H9 (cell line): Measurements from ENCODE around the gene LAMA5. TPM values are rescaled to one million over a fixed set of nuclear protein-coding genes. Genes with fewer than 3 reads are reported as not detected.

Experiments
- DNase-seq: peaks from one replicate; pipeline ENCODE4 v3.0.0-alpha.2; 2017
- H2AFZ ChIP-seq: one replicate; pipeline ENCODE4 v1.6.1; 2013; ENCODE audit warnings: mild to moderate bottlenecking, low read length, control low read depth, moderate library complexity
- H2AK5ac ChIP-seq: 2 replicates; pipeline ENCODE4 v1.6.1; 2013; ENCODE audit warnings: low read length, control low read depth, mixed read lengths; ENCODE audit not compliant: insufficient read length
- H2BK120ac ChIP-seq: one replicate; pipeline ENCODE4 v1.6.1; 2013; ENCODE audit warnings: low read depth, mild to moderate bottlenecking, low read length, control low read depth, inconsistent platforms; ENCODE audit not compliant: poor library complexity, severe bottlenecking
- H2BK12ac ChIP-seq: 2 replicates; pipeline ENCODE4 v1.6.1; 2013; ENCODE audit warnings: low read length, control low read depth, mixed read lengths, low read depth; ENCODE audit not compliant: insufficient read length
- H2BK15ac ChIP-seq: 2 replicates; pipeline ENCODE4 v1.6.1; 2013; ENCODE audit warnings: low read depth, low read length, control low read depth
- H2BK20ac ChIP-seq: one replicate; pipeline ENCODE4 v1.6.1; 2013; ENCODE audit warnings: low read depth, mild to moderate bottlenecking, low read length, control low read depth, inconsistent platforms; ENCODE audit not compliant: poor library complexity, severe bottlenecking
- H2BK5ac ChIP-seq: 2 replicates; pipeline ENCODE4 v1.6.1; 2013; ENCODE audit warnings: low read length, control low read depth, mixed read lengths; ENCODE audit not compliant: insufficient read length
- H3K14ac ChIP-seq: 2 replicates; pipeline ENCODE4 v1.6.1; 2013; ENCODE audit warnings: low read length, control low read depth; ENCODE audit not compliant: insufficient read depth
- H3K18ac ChIP-seq: 2 replicates; pipeline ENCODE4 v1.6.1; 2013; ENCODE audit warnings: low read depth, mild to moderate bottlenecking, mixed read lengths, low read length, control low read depth; ENCODE audit not compliant: insufficient read length
- H3K23ac ChIP-seq: 2 replicates; pipeline ENCODE4 v1.6.1; 2013; ENCODE audit warnings: low read length, control low read depth, mixed read lengths, low read depth; ENCODE audit not compliant: insufficient read length
- H3K23me2 ChIP-seq: 2 replicates; pipeline ENCODE4 v1.6.1; 2013; ENCODE audit warnings: low read depth, mild to moderate bottlenecking, mixed read lengths, low read length, control low read depth; ENCODE audit not compliant: insufficient read length, poor library complexity, severe bottlenecking
- H3K27ac ChIP-seq: 2 replicates; pipeline ENCODE4 v1.5.1; 2013; ENCODE audit warnings: low read length, control low read depth, mixed read lengths, low read depth; ENCODE audit not compliant: insufficient read length
- H3K27me3 ChIP-seq: 2 replicates; pipeline ENCODE4 v1.6.1; 2013; ENCODE audit warnings: low read length, control low read depth, inconsistent platforms; ENCODE audit not compliant: insufficient read depth
- H3K4ac ChIP-seq: 2 replicates; pipeline ENCODE4 v1.6.1; 2013; ENCODE audit warnings: low read depth, mild to moderate bottlenecking, control low read depth, inconsistent platforms, low read length, moderate library complexity
- H3K4me1 ChIP-seq: 2 replicates; pipeline ENCODE4 v1.6.1; 2013; ENCODE audit warnings: low read length, control low read depth, inconsistent platforms; ENCODE audit not compliant: insufficient read depth
- H3K4me2 ChIP-seq: 2 replicates; pipeline ENCODE4 v1.6.1; 2013; ENCODE audit warnings: low read length, control low read depth, mixed read lengths; ENCODE audit not compliant: insufficient read length, insufficient read depth
- H3K56ac ChIP-seq: 2 replicates; pipeline ENCODE4 v1.6.1; 2013; ENCODE audit warnings: low read depth, mild to moderate bottlenecking, mixed read lengths, low read length, control low read depth; ENCODE audit not compliant: insufficient read length
- H3K79me1 ChIP-seq: 2 replicates; pipeline ENCODE4 v1.6.1; 2013; ENCODE audit warnings: low read depth, mild to moderate bottlenecking, moderate library complexity, low read length, control low read depth, inconsistent platforms; ENCODE audit not compliant: insufficient read depth, poor library complexity, severe bottlenecking
- H3K79me2 ChIP-seq: 2 replicates; pipeline ENCODE4 v1.6.1; 2013; ENCODE audit warnings: low read length, control low read depth, inconsistent platforms; ENCODE audit not compliant: insufficient read depth
- H3K9ac ChIP-seq: 2 replicates; pipeline ENCODE4 v1.6.1; 2013; ENCODE audit warnings: low read length, control low read depth, mixed read lengths; ENCODE audit not compliant: insufficient read length; ENCODE audit errors: extremely low read depth
- H3K9me3 ChIP-seq: one replicate; pipeline ENCODE4 v1.6.1; 2013; ENCODE audit warnings: low read depth, low read length, inconsistent platforms; ENCODE audit not compliant: control insufficient read depth
- H3T11ph ChIP-seq: one replicate; pipeline ENCODE4 v1.6.1; 2013; ENCODE audit warnings: mild to moderate bottlenecking, low read length, control low read depth, inconsistent platforms
- H4K20me1 ChIP-seq: one replicate; pipeline ENCODE4 v1.6.1; 2013; ENCODE audit not compliant: control insufficient read depth, insufficient read length, insufficient read depth
- H4K5ac ChIP-seq: 2 replicates; pipeline ENCODE4 v1.6.1; 2013; ENCODE audit warnings: low read depth, mild to moderate bottlenecking, mixed read lengths, low read length, control low read depth; ENCODE audit not compliant: insufficient read length
- H4K8ac ChIP-seq: replicated peaks from 2 replicates; pipeline ENCODE4 v1.6.1; 2013; ENCODE audit warnings: low read length, control low read depth, mixed read lengths, low read depth; ENCODE audit not compliant: insufficient read length
- H4K91ac ChIP-seq: 2 replicates; pipeline ENCODE4 v1.6.1; 2013; ENCODE audit warnings: low read depth, mild to moderate bottlenecking, moderate library complexity, mixed read lengths, low read length, control low read depth; ENCODE audit not compliant: insufficient read length
- H3K27ac Mint-ChIP-seq, 3 experiments: 2 replicates in 2 of 3; 3 replicates in 1 of 3; pipeline ENCODE4 v1.8.0; 2020 to 2021; ENCODE audit warnings: mixed read lengths in 3 of 3, mild to moderate bottlenecking in 1 of 3, moderate library complexity in 1 of 3
- H3K27me3 Mint-ChIP-seq: 2 replicates; pipeline ENCODE4 v1.8.0; 2021; ENCODE audit warnings: low read depth, mild to moderate bottlenecking, moderate library complexity, mixed read lengths
- H3K36me3 Mint-ChIP-seq, 3 experiments: 2 replicates in 2 of 3; 3 replicates in 1 of 3; pipeline ENCODE4 v1.8.0; 2020 to 2021; ENCODE audit warnings: low read depth in 3 of 3, mixed read lengths in 3 of 3; ENCODE audit not compliant: insufficient read depth in 1 of 3
- H3K4me1 Mint-ChIP-seq, 2 experiments: 2 replicates each; pipeline ENCODE4 v1.8.0; 2020; ENCODE audit warnings: mixed read lengths in 2 of 2
- H3K4me3 Mint-ChIP-seq, 2 experiments: 2 replicates in 1 of 2; 3 replicates in 1 of 2; pipeline ENCODE4 v1.8.0; 2020 to 2021; ENCODE audit warnings: mild to moderate bottlenecking in 2 of 2, mixed read lengths in 2 of 2, moderate library complexity in 1 of 2
- H3K9me3 Mint-ChIP-seq, 2 experiments: 2 replicates in 1 of 2; 3 replicates in 1 of 2; pipeline ENCODE4 v1.8.0; 2020; ENCODE audit warnings: mild to moderate bottlenecking in 2 of 2, mixed read lengths in 2 of 2, moderate library complexity in 1 of 2
- WGBS: extraction: QIAGEN DNeasy Blood & Tissue Kit; methylation state at CpG from one replicate; pipeline ENCODE4 v1.1.7; 2013; ENCODE audit warnings: missing lambda C conversion rate, low lambda C conversion rate, mixed read lengths; ENCODE audit not compliant: insufficient read length; ENCODE audit errors: extremely low coverage; 5-methylcytosine and 5-hydroxymethylcytosine counted together
- total RNA-seq: library from RNA; stranded (reverse); gene quantifications from 2 replicates; pipeline ENCODE4 v1.2.1, GENCODE V29; 2021
- TF ChIP-seq, protein P1 (sequence below): fragments of 200-600 bp; sonication (generic); conservative IDR thresholded peaks from 3 replicates; pipeline ENCODE4 v1.8.0; 2021; ENCODE audit warnings: antibody characterized with exemption, mild to moderate bottlenecking

Gene LAMA5
- total RNA-seq, 1 experiment from 2014 or later = 200 TPM

- H3K4me1 Mint-ChIP-seq = peaks cover 2 to 3% of the 10 kb centered on the region in 2 experiments; a peak in 2 of 4 replicates
- Histone ChIP-seq H2AK5ac (no peak overlapping the region), H2BK12ac (no peak overlapping the region), H3T11ph (no peak overlapping the region), H4K8ac (no peak overlapping the region), H2BK120ac (no peak overlapping the region), H4K5ac (no peak overlapping the region), H4K91ac (no peak overlapping the region), H3K4me1 (no peaks in the 10 kb centered on the region), H2AFZ (no peak overlapping the region), H3K14ac (no peak overlapping the region), H2BK15ac (no peak overlapping the region), H3K23me2 (no peaks in the 10 kb centered on the region), H3K4ac (no peak overlapping the region), H3K9ac (no peak overlapping the region), H3K79me1 (no peaks in the 10 kb centered on the region), H3K9me3 (no peaks in the 10 kb centered on the region), H2BK5ac (no peak overlapping the region), H3K18ac (no peak overlapping the region), H3K4me2 (no peak overlapping the region), H3K56ac (no peak overlapping the region), H3K27ac (no peak overlapping the region), H2BK20ac (no peak overlapping the region), H4K20me1 (no peaks in the 10 kb centered on the region), H3K27me3 (no peaks in the 10 kb centered on the region), H3K79me2 (no peaks in the 10 kb centered on the region), H3K23ac (no peak overlapping the region)
- no peaks in the 10 kb centered on the region; the same call in none of the 2 replicates for H3K27me3 Mint-ChIP-seq
- H3K27ac Mint-ChIP-seq = no peak overlapping the region
- no peak overlapping the region for H3K4me3 Mint-ChIP-seq
- TF ChIP-seq, protein P1, sequence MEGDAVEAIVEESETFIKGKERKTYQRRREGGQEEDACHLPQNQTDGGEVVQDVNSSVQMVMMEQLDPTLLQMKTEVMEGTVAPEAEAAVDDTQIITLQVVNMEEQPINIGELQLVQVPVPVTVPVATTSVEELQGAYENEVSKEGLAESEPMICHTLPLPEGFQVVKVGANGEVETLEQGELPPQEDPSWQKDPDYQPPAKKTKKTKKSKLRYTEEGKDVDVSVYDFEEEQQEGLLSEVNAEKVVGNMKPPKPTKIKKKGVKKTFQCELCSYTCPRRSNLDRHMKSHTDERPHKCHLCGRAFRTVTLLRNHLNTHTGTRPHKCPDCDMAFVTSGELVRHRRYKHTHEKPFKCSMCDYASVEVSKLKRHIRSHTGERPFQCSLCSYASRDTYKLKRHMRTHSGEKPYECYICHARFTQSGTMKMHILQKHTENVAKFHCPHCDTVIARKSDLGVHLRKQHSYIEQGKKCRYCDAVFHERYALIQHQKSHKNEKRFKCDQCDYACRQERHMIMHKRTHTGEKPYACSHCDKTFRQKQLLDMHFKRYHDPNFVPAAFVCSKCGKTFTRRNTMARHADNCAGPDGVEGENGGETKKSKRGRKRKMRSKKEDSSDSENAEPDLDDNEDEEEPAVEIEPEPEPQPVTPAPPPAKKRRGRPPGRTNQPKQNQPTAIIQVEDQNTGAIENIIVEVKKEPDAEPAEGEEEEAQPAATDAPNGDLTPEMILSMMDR = no peak
- H3K36me3 Mint-ChIP-seq = peaks cover 24 to 78% (median 69%) of the 10 kb centered on the region in 3 experiments; a peak in 6 of 7 replicates
- DNase-seq = no peak
- H3K9me3 Mint-ChIP-seq = no peaks in the 10 kb centered on the region; a peak in 3 of 5 replicates
- no CpG with 5 or more reads among the region's 14 CpGs for WGBS
Observed at GRCh38 chr20:62326559-62326958, 40.6 kb downstream of the LAMA5 start.
